PC-9 (cell line): Measurements from ENCODE around the gene TMEM121B. TPM values are rescaled to one million over a fixed set of nuclear protein-coding genes. Genes with fewer than 3 reads are reported as not detected.

Source experiments
- BruUV-seq: library from RNA; stranded (reverse); fragments of 400-500 nt; replicated peaks from 2 replicates; lab custom pipeline; 2021; lab: Mats Ljungman, UMichigan
- CTCF ChIA-PET: fragments of 300-600 bp; sonication (Branson Sonifier 250); formaldehyde crosslinking; loops from one replicate; lab custom pipeline; 2022; ENCODE audit warnings: antibody characterized with exemption; lab: Charles Lee
- POLR2A ChIA-PET: fragments of 300-600 bp; sonication (Branson Sonifier 250); formaldehyde crosslinking; loops from one replicate; lab custom pipeline; 2022; ENCODE audit warnings: antibody characterized with exemption; ENCODE audit not compliant: unreplicated experiment; lab: Charles Lee
- DNase-seq, 2 experiments: peaks; one replicate each; pipeline versions ENCODE4 v3.0.0 to v3.0.0-alpha.2; 2015 to 2022; ENCODE audit warnings: mixed read lengths in 1 of 2
- H2AFZ ChIP-seq: fragments of 200-600 bp; sonication (generic); 2 replicates; pipeline ENCODE4 v1.8.1; 2017; ENCODE audit warnings: antibody characterized with exemption
- H3F3A ChIP-seq: fragments of 200-600 bp; sonication (generic); 2 replicates; pipeline ENCODE4 v1.8.1; 2017; ENCODE audit warnings: antibody characterized with exemption, mild to moderate bottlenecking, low read depth; ENCODE audit not compliant: insufficient read depth
- H3K27ac ChIP-seq: fragments of 200-600 bp; sonication (generic); 2 replicates; pipeline ENCODE4 v1.6.1; 2016; ENCODE audit warnings: mixed run types
- H3K27me3 ChIP-seq: fragments of 200-600 bp; sonication (generic); 2 replicates; pipeline ENCODE4 v1.6.1; 2016; ENCODE audit warnings: low read depth, mixed run types; ENCODE audit not compliant: insufficient read depth
- H3K36me3 ChIP-seq: fragments of 200-600 bp; sonication (generic); 2 replicates; pipeline ENCODE4 v1.6.1; 2016; ENCODE audit warnings: low read depth, mixed run types
- H3K4me1 ChIP-seq: fragments of 200-600 bp; sonication (generic); replicated peaks from 2 replicates; pipeline ENCODE4 v1.6.1; 2016; ENCODE audit warnings: mixed run types; ENCODE audit not compliant: insufficient read depth
- H3K4me2 ChIP-seq: fragments of 200-600 bp; sonication (generic); 2 replicates; pipeline ENCODE4 v1.6.1; 2017; ENCODE audit warnings: mixed run types
- H3K4me3 ChIP-seq: fragments of 200-600 bp; sonication (generic); 2 replicates; pipeline ENCODE4 v1.6.1; 2016; ENCODE audit warnings: mixed run types
- H3K79me2 ChIP-seq: fragments of 200-600 bp; sonication (generic); 2 replicates; pipeline ENCODE4 v1.6.1; 2017; ENCODE audit warnings: low read depth, mixed run types
- H3K9me2 ChIP-seq: fragments of 200-600 bp; sonication (generic); 2 replicates; pipeline ENCODE4 v1.8.1; 2017; ENCODE audit warnings: mild to moderate bottlenecking; ENCODE audit not compliant: insufficient read depth
- H3K9me3 ChIP-seq: fragments of 200-600 bp; sonication (generic); 2 replicates; pipeline ENCODE4 v1.8.1; 2016; ENCODE audit warnings: low read depth; ENCODE audit not compliant: insufficient read depth
- H4K20me1 ChIP-seq: fragments of 200-600 bp; sonication (generic); 2 replicates; pipeline ENCODE4 v1.8.1; 2017; ENCODE audit not compliant: insufficient read depth
- EZH2 ChIP-seq: fragments of 200-600 bp; sonication (generic); IDR thresholded peaks from 2 replicates; pipeline ENCODE4 v1.8.0; 2017; ENCODE audit warnings: antibody characterized with exemption, low read depth
- intact Hi-C: fragments of 100-400 bp; cut with micrococcal nuclease; formaldehyde crosslinking; loops from one replicate; pipeline ENCODE4 v1.10.0; 2022; ENCODE audit not compliant: unreplicated experiment
- total RNA-seq: library from RNA; stranded (reverse); gene quantifications from 2 replicates; pipeline ENCODE4 v1.2.3, GENCODE V29; 2021
- TF ChIP-seq, protein P1 (sequence below): fragments of 200-600 bp; sonication (generic); conservative IDR thresholded peaks from 2 replicates; pipeline ENCODE4 v1.6.1; 2017; ENCODE audit warnings: mixed run types, antibody characterized with exemption, mild to moderate bottlenecking, moderate library complexity

TMEM121B gene
- total RNA-seq, 1 experiment from 2014 or later = not detected

DNA sequence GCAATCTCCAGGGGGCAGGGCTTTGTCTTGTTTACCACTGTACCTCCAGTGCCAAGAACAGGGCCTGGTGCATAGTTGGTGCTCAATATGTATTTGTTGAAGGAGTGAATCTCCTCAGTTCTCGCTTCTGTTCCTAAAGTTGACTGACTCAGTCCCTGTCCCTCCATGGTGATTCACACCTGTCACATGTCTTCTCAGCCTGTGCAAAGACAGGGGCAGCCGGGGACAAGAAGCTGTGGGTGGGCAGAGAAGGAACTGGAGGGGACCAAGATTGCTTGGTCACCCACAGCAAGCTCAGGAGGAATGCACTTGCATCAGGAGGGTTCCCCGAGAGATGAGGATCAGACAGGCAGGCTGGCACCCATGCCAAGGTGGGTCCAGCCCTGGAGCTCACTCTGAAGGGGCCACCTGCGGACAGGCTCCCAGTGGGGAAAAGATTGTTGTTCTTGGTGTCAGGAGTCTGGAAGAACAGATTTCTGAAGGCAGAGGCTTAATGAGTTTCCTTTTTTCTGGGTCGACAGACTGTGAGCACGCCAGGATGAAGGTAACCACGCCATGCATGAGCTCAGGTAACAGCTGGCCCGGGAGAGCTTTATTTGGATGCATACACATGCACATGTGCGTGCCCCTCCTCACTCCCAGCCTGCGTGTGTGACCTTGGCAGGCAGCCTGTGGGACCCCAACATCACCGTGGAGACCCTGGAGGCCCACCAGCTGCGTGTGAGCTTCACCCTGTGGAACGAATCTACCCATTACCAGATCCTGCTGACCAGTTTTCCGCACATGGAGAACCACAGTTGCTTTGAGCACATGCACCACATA lies 19.5 kb downstream of the TMEM121B start:
- no peaks in the 10 kb centered on the region for H4K20me1 ChIP-seq
- ChIA-PET POLR2A (interaction anchor here (0.6 kb wide), 1 partner anchor 415 kb away, joined by 4 read pairs; no protein-coding TSS in a partner anchor), CTCF (no interaction called here)
- no peaks in the 10 kb centered on the region for H3K4me1 ChIP-seq
- no peak for DNase-seq
- H3K36me3 ChIP-seq = no peaks in the 10 kb centered on the region
- H3K27me3 ChIP-seq = no peaks in the 10 kb centered on the region
- TF ChIP-seq, protein P1, sequence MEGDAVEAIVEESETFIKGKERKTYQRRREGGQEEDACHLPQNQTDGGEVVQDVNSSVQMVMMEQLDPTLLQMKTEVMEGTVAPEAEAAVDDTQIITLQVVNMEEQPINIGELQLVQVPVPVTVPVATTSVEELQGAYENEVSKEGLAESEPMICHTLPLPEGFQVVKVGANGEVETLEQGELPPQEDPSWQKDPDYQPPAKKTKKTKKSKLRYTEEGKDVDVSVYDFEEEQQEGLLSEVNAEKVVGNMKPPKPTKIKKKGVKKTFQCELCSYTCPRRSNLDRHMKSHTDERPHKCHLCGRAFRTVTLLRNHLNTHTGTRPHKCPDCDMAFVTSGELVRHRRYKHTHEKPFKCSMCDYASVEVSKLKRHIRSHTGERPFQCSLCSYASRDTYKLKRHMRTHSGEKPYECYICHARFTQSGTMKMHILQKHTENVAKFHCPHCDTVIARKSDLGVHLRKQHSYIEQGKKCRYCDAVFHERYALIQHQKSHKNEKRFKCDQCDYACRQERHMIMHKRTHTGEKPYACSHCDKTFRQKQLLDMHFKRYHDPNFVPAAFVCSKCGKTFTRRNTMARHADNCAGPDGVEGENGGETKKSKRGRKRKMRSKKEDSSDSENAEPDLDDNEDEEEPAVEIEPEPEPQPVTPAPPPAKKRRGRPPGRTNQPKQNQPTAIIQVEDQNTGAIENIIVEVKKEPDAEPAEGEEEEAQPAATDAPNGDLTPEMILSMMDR = no peak
- no peak for TF ChIP-seq EZH2
- no peaks in the 10 kb centered on the region for H3K9me3 ChIP-seq
- H3F3A ChIP-seq = no peaks in the 10 kb centered on the region
- no peaks in the 10 kb centered on the region for H3K79me2 ChIP-seq
- H3K4me3 ChIP-seq = no peak overlapping the region
- H3K27ac ChIP-seq = no peak overlapping the region
- intact Hi-C loops = no loop called here
- H2AFZ ChIP-seq = no peak overlapping the region
- BruUV-seq = no TSS peak
- no peaks in the 10 kb centered on the region for H3K9me2 ChIP-seq
- no peak overlapping the region for H3K4me2 ChIP-seq

DNA sequence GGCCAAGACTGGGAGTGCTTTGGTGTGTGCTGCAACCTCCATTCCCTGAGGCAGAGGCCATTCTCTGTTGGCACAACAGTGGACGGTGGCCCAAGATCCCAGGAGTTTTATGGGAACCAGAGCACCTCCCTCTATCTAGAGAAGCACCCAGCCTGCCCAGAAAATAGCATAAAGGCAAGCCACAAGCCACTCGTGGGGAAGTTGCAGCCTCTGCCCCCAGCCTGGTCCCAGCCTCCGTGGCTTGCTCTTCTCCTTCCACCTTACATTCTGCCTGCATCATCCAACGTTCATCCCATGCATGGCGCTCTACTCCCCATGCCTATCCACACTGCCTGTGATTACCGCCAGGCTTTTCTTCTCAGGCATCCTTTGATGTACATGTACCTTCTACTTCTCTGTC lies 20.5 kb downstream of the TMEM121B start:
- no peaks in the 10 kb centered on the region for H3K36me3 ChIP-seq
- no peaks in the 10 kb centered on the region for H3F3A ChIP-seq
- no peak for DNase-seq
- no peaks in the 10 kb centered on the region for H3K4me1 ChIP-seq
- H3K27ac ChIP-seq = no peak overlapping the region
- intact Hi-C loops = no loop called here
- ChIA-PET POLR2A (no interaction called here), CTCF (no interaction called here)
- H3K79me2 ChIP-seq = no peaks in the 10 kb centered on the region
- TF ChIP-seq, protein P1 = no peak
- no peak for TF ChIP-seq EZH2
- H3K9me2 ChIP-seq = no peaks in the 10 kb centered on the region
- no peak overlapping the region for H3K4me3 ChIP-seq
- H2AFZ ChIP-seq = no peak overlapping the region
- H3K4me2 ChIP-seq = no peak overlapping the region
- no TSS peak for BruUV-seq
- no peaks in the 10 kb centered on the region for H3K27me3 ChIP-seq
- H4K20me1 ChIP-seq = no peaks in the 10 kb centered on the region
- H3K9me3 ChIP-seq = no peaks in the 10 kb centered on the region

DNA sequence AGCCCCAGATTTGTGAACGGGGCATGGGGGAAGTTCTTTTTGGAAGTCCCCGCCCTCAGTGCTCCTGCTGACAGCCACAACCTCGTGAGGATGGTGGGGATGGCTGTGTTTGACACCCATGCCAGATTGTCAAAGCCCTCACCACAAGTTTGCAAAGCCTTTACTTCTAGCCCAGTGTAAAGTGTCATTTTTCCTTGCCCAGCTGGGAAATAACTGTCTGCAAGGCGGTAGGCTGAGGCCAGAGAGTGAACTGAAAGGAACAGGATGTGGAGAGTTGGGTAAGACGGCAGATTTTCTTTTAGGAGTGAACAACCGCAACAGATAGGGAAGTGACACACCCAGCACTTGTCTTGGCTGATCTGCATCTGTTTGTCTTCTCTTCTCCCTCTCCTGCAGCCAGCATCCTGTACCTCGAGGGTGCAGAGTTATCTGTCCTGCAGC lies 22.8 kb downstream of the TMEM121B start:
- TF ChIP-seq, protein P1 = no peak
- no peak for TF ChIP-seq EZH2
- ChIA-PET POLR2A (no interaction called here), CTCF (no interaction called here)
- Histone ChIP-seq H3F3A (no peaks in the 10 kb centered on the region), H3K9me2 (no peaks in the 10 kb centered on the region), H3K79me2 (no peaks in the 10 kb centered on the region), H3K4me3 (no peak overlapping the region), H3K36me3 (no peaks in the 10 kb centered on the region), H4K20me1 (no peaks in the 10 kb centered on the region), H3K4me1 (no peaks in the 10 kb centered on the region), H3K27ac (no peak overlapping the region), H3K4me2 (no peak overlapping the region), H2AFZ (no peak overlapping the region), H3K9me3 (no peaks in the 10 kb centered on the region), H3K27me3 (no peaks in the 10 kb centered on the region)
- BruUV-seq = no TSS peak
- no peak for DNase-seq
- intact Hi-C loops = no loop called here
